Fibroblast of lung (primary cell): ENCODE measurements around the gene MSH3. TPM values are rescaled to one million over a fixed set of nuclear protein-coding genes. Genes with fewer than 3 reads are reported as not detected.
"Not testable (repeated sequence)": the region's sequence is repeated elsewhere in the genome, so short reads cannot be mapped to it uniquely, and the experiment has no call there.

ENCODE experiments used
- DNase-seq, 2 donors: peaks; one replicate each; pipeline versions ENCODE4 v3.0.0 to v3.0.0-alpha.2; 2010; ENCODE audit warnings: low read depth in 2 of 2
- H2AFZ ChIP-seq: 2 replicates; pipeline ENCODE4 v1.5.1; 2012; ENCODE audit warnings: low read length, control low read depth, inconsistent platforms
- H3K27ac ChIP-seq: 2 replicates; pipeline ENCODE4 v1.5.1; 2011; ENCODE audit warnings: low read length, control low read depth; ENCODE audit not compliant: insufficient read depth
- H3K27me3 ChIP-seq: 2 replicates; pipeline ENCODE4 v1.5.1; 2011; ENCODE audit warnings: mild to moderate bottlenecking, low read length; ENCODE audit not compliant: control insufficient read depth, insufficient read depth
- H3K36me3 ChIP-seq: 2 replicates; pipeline ENCODE4 v1.5.1; 2011; ENCODE audit warnings: low read length; ENCODE audit not compliant: control insufficient read depth, insufficient read depth
- H3K4me1 ChIP-seq: 2 replicates; pipeline ENCODE4 v1.5.1; 2011; ENCODE audit warnings: low read length; ENCODE audit not compliant: control insufficient read depth, insufficient read depth; ENCODE audit errors: extremely low read depth
- H3K4me2 ChIP-seq: 2 replicates; pipeline ENCODE4 v1.5.1; 2011; ENCODE audit warnings: low read length, control low read depth; ENCODE audit not compliant: insufficient read depth; ENCODE audit errors: extremely low read depth
- H3K4me3 ChIP-seq, 4 experiments: fragments of 200-600 bp in 1 of 4; sonication (generic) in 1 of 4; replicated peaks in 1 of 4; 2 replicates each; pipeline ENCODE4 v1.5.1; 2011 to 2016; ENCODE audit warnings: low read length in 4 of 4, low read depth in 3 of 4, mild to moderate bottlenecking in 3 of 4, control low read depth in 2 of 4, inconsistent platforms in 1 of 4, mixed read lengths in 1 of 4; ENCODE audit not compliant: insufficient read depth in 1 of 4; ENCODE audit errors: control extremely low read depth in 1 of 4
- H3K79me2 ChIP-seq: 2 replicates; pipeline ENCODE4 v1.5.1; 2012; ENCODE audit warnings: mild to moderate bottlenecking, low read length, inconsistent platforms; ENCODE audit not compliant: control insufficient read depth, insufficient read depth
- H3K9ac ChIP-seq: 2 replicates; pipeline ENCODE4 v1.5.1; 2011; ENCODE audit warnings: mild to moderate bottlenecking, low read length, control low read depth; ENCODE audit not compliant: insufficient read depth
- H3K9me3 ChIP-seq: 2 replicates; pipeline ENCODE4 v1.5.1; 2012; ENCODE audit warnings: low read depth, low read length; ENCODE audit not compliant: control insufficient read depth, insufficient read depth
- H4K20me1 ChIP-seq: 2 replicates; pipeline ENCODE4 v1.5.1; 2011; ENCODE audit warnings: low read length; ENCODE audit not compliant: control insufficient read depth, insufficient read depth; ENCODE audit errors: extremely low read depth
- CTCF ChIP-seq, 2 donors: IDR thresholded peaks in 1 of 2; conservative IDR thresholded peaks in 1 of 2; 1 replicate in 1 of 2; 2 replicates in 1 of 2; pipeline ENCODE4 v1.5.1; 2011 to 2012; ENCODE audit warnings: low read length in 2 of 2, control low read depth in 1 of 2, inconsistent platforms in 1 of 2, low read depth in 1 of 2, mild to moderate bottlenecking in 1 of 2
- EZH2 ChIP-seq: IDR thresholded peaks from 2 replicates; pipeline ENCODE4 v1.5.1; 2012; ENCODE audit warnings: low read length, control low read depth, mild to moderate bottlenecking; ENCODE audit errors: missing control alignments
- polyA plus RNA-seq, 2 donors: library from polyadenylated mRNA; depleted of rRNA in 1 of 2; stranded (reverse) in 1 of 2; unstranded in 1 of 2; fragments of >200 nt; gene quantifications; 2 replicates each; pipeline ENCODE4 v1.2.1, GENCODE V29; 2011 to 2012; ENCODE audit warnings: missing spikeins in 1 of 2
- total RNA-seq: library from RNA; depleted of rRNA; stranded (reverse); fragments of >200 nt; gene quantifications from 2 replicates; pipeline ENCODE4 v1.2.1, GENCODE V29; 2014

MSH3 gene
- total and polyA plus RNA-seq, 2 donors (not counting 1 experiment from before 2014, with no cell fraction given) = 9.1 to 14.4 TPM

GRCh38 chr5:80894083-80894482 is 239.6 kb downstream of the MSH3 start:
- Histone ChIP-seq H3K9ac (no peak overlapping the region), H3K27me3 (no peaks in the 10 kb centered on the region), H4K20me1 (no peaks in the 10 kb centered on the region), H3K4me3 (no peak overlapping the region), H3K27ac (no peak overlapping the region), H3K36me3 (no peaks in the 10 kb centered on the region), H3K4me2 (no peak overlapping the region), H3K79me2 (no peaks in the 10 kb centered on the region), H3K4me1 (no peaks in the 10 kb centered on the region), H3K9me3 (no peaks in the 10 kb centered on the region), H2AFZ (no peak overlapping the region)
- no peak for TF ChIP-seq CTCF (conservative IDR thresholded peaks at IDR 0.05 in 1 of 2, IDR thresholded peaks at IDR 0.05 in 1 of 2; ENCODE audit: low read depth in 1 of 2, low read length in 2 of 2)
- TF ChIP-seq EZH2 = no peak
- no peak for DNase-seq

DNA sequence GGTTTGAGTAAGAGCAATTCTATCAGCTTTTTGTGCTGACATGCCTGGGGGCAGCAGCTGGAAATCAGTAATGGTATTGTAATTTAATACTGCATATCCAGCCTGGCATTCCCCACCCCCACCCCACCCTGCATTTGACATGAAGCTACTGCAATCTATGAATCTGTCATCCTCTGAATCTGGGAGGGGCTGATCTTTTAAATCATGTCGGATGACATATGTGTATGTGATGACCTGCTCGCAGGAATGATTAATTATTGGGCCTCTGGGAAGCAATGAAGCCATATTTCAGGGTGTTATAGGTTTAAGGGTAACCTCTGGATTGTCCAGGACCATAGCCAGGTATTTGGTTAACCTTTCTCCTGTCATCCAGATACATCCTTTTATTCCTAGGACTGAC is 241.1 kb downstream of the MSH3 start:
- H3K4me2 ChIP-seq = no peak overlapping the region
- no peak overlapping the region for H2AFZ ChIP-seq
- H3K36me3 ChIP-seq = no peaks in the 10 kb centered on the region
- no peak overlapping the region for H3K4me3 ChIP-seq
- TF ChIP-seq EZH2 = no peak
- TF ChIP-seq CTCF (conservative IDR thresholded peaks at IDR 0.05 in 1 of 2, IDR thresholded peaks at IDR 0.05 in 1 of 2; ENCODE audit: low read depth in 1 of 2, low read length in 2 of 2) = no peak
- no peak overlapping the region for H3K27ac ChIP-seq
- no peaks in the 10 kb centered on the region for H3K4me1 ChIP-seq
- no peaks in the 10 kb centered on the region for H3K9me3 ChIP-seq
- no peak for DNase-seq
- no peaks in the 10 kb centered on the region for H3K27me3 ChIP-seq
- no peaks in the 10 kb centered on the region for H4K20me1 ChIP-seq
- no peak overlapping the region for H3K9ac ChIP-seq
- no peaks in the 10 kb centered on the region for H3K79me2 ChIP-seq

DNA sequence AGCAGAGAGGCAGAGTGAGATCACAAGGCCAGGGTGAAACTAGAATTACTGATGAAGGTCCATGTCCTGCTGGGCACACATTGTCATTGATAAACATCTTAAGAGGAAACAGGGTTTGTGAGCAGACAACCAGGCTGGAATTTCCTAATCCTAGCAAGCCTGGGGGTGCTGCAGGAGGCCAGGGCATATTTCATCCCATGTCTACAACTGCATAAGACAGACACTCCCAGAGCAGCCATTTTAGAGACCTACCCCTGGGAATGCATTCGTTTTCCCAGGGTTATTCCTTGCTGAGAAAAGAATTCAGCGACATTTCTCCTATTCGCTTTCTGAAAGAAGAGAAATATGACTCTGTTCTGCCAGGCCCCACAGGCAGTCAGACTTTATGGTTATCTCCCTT is 248.2 kb downstream of the MSH3 start:
- H3K4me1 ChIP-seq, H3K9me3 ChIP-seq, H3K4me2 ChIP-seq, H3K36me3 ChIP-seq, H3K4me3 ChIP-seq, H3K9ac ChIP-seq, H4K20me1 ChIP-seq, H3K27ac ChIP-seq, H3K79me2 ChIP-seq, H2AFZ ChIP-seq, H3K27me3 ChIP-seq, DNase-seq: not testable (repeated sequence)
